Measurements from ENCODE around the gene RAB40B. TPM values are rescaled to one million over a fixed set of nuclear protein-coding genes. Genes with fewer than 3 reads are reported as not detected.

The RAB40B gene
- total RNA-seq, 1 donor from 2014 or later = 20.0 TPM

DNA sequence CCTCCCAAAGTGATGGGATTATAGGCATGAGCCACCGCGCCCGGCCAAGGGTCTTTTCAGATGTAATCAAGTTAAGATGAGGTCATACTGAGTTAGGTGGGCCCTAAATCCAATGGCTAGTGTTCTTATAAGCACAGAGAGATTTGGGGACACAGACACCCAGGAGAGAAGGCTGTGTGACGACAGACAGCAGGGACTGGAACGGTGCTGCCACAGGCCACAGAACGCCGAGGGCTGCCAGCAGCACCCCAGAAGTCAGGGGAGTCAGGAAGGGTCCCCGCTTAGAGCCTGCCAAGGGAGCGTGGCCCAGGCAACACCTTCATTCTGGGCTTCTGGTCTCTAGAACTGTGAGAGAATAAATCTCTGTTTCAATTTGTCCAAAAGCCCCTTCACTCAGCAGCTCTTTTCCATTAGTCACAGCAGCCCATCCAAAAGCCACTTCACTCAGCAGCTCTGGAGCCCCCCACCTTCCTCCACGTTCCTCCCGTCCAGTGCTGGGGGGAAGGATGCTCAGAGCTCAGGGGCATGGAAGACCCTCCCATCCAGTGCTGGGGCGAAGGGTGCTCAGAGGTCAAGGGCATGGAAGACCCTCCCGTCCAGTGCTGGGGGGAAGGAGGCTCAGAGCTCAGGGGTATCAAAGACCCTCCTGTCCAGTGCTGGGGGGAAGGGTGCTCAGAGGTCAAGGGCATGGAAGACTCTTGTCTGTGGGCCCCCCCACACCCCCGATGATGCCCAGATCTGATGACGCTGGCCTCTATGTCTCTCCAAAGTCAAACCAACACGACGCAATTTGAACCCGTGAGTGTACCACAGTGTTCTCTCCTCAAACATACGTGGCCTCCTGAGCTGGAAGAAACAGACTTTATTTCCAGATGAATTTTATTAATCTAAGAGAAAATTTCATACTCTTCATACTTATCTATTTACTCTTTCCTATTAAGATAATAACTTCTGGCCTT, 11.9 kb downstream of the RAB40B start:
- peak; percentile 55 for DNase-seq (ENCODE audit: low spot score)
- Mint-ChIP-seq H3K27me3 (ENCODE audit: low read depth) (no peaks in the 10 kb centered on the region), H3K9me3 (ENCODE audit: low read depth) (peaks cover 8% of the 10 kb centered on the region), H3K27ac (ENCODE audit: unreplicated experiment) (no peak overlapping the region), H3K4me3 (ENCODE audit: unreplicated experiment) (no peak overlapping the region), H3K36me3 (ENCODE audit: low read depth) (peaks cover 10% of the 10 kb centered on the region), H3K4me1 (ENCODE audit: low read depth) (peaks cover 7% of the 10 kb centered on the region)
- no peak for TF ChIP-seq CTCF (IDR thresholded peaks at IDR 0.05)

GRCh38 chr17:82685291-82685690, 13.2 kb downstream of the RAB40B start:
- Mint-ChIP-seq H3K27me3 (ENCODE audit: low read depth) (no peaks in the 10 kb centered on the region), H3K9me3 (ENCODE audit: low read depth) (peaks cover 9% of the 10 kb centered on the region), H3K4me1 (ENCODE audit: low read depth) (peaks cover 7% of the 10 kb centered on the region), H3K27ac (ENCODE audit: unreplicated experiment) (no peak overlapping the region), H3K4me3 (ENCODE audit: unreplicated experiment) (no peak overlapping the region), H3K36me3 (ENCODE audit: low read depth) (peaks cover 7% of the 10 kb centered on the region)
- no peak for TF ChIP-seq CTCF (IDR thresholded peaks at IDR 0.05)
- DNase-seq (ENCODE audit: low spot score) = peak; percentile 75

DNA sequence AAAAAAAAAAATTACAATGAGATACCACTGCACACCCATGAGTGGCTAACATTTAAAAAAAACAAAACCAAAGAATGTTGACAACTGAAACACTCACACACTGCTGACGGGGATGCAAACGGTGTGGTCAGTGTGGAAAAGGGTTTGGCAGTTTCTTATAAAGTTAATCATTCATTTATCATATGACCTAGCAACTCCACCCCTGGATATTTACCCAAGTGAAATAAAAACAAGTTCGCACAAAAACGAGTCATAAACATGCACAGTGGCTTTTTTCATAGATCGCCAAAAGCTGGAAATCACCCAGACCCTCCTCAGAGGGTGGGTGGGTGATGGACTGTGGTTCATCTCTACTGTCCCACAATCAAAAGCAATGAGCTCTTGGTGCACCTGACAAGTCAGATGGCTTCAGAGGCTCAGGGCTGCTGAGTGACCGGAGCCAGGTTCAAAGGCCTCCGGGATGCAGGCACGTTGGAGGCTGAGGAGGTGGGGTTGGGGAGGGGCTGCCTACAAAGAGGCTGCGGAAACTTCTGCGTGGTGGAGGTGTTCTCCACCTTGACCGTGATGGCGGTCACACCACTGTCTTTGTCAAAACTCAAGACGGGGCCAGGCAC, 14.2 kb downstream of the RAB40B start:
- no peak overlapping the region for H3K27ac Mint-ChIP-seq (ENCODE audit: unreplicated experiment)

GRCh38 chr17:82683534-82683933, 15.0 kb downstream of the RAB40B start:
- Mint-ChIP-seq H3K4me1 (ENCODE audit: low read depth) (peaks cover 7% of the 10 kb centered on the region), H3K9me3 (ENCODE audit: low read depth) (peaks cover 9% of the 10 kb centered on the region), H3K4me3 (ENCODE audit: unreplicated experiment) (no peak overlapping the region), H3K27me3 (ENCODE audit: low read depth) (no peaks in the 10 kb centered on the region), H3K36me3 (ENCODE audit: low read depth) (peaks cover 4% of the 10 kb centered on the region), H3K27ac (ENCODE audit: unreplicated experiment) (no peak overlapping the region)
- DNase-seq (ENCODE audit: low spot score) = peak; percentile 4
- TF ChIP-seq CTCF (IDR thresholded peaks at IDR 0.05) = no peak

More for the DNA sequence above, 14.2 kb downstream of the RAB40B start:
- Mint-ChIP-seq H3K4me1 (ENCODE audit: low read depth) (peaks cover 7% of the 10 kb centered on the region), H3K9me3 (ENCODE audit: low read depth) (peaks cover 9% of the 10 kb centered on the region), H3K36me3 (ENCODE audit: low read depth) (peaks cover 4% of the 10 kb centered on the region), H3K27me3 (ENCODE audit: low read depth) (no peaks in the 10 kb centered on the region), H3K4me3 (ENCODE audit: unreplicated experiment) (no peak overlapping the region)
- peak; percentile 78 for DNase-seq (ENCODE audit: low spot score)
- no peak for TF ChIP-seq CTCF (IDR thresholded peaks at IDR 0.05)

GRCh38 chr17:82681547-82681946, 17.0 kb downstream of the RAB40B start:
- DNase-seq (ENCODE audit: low spot score) = no peak

More at GRCh38 chr17:82681547-82681946, 17.0 kb downstream of the RAB40B start:
- Mint-ChIP-seq H3K9me3 (ENCODE audit: low read depth) (peaks cover 9% of the 10 kb centered on the region), H3K4me3 (ENCODE audit: unreplicated experiment) (no peak overlapping the region), H3K27me3 (ENCODE audit: low read depth) (no peaks in the 10 kb centered on the region), H3K27ac (ENCODE audit: unreplicated experiment) (no peak overlapping the region), H3K4me1 (ENCODE audit: low read depth) (no peaks in the 10 kb centered on the region), H3K36me3 (ENCODE audit: low read depth) (peaks cover 4% of the 10 kb centered on the region)
- TF ChIP-seq CTCF (IDR thresholded peaks at IDR 0.05) = no peak
